Measurements from ENCODE around the gene WDR38.

GRCh38 chr9:124805186-124805585 is 48.1 kb upstream of the WDR38 start:
- TF ChIP-seq CTCF (IDR thresholded peaks at IDR 0.05) (no peak), POLR2A (IDR thresholded peaks at IDR 0.05) (no peak)
